Lower leg skin (tissue), 3 donors: Measurements from ENCODE around the gene SFSWAP.

ENCODE experiments used
- CTCF ChIP-seq, 3 donors: fragments of 450-650 bp; IDR thresholded peaks; one replicate each; pipeline ENCODE4 v1.5.1; 2016; ENCODE audit warnings: antibody characterized with exemption in 3 of 3, mild to moderate bottlenecking in 3 of 3, moderate library complexity in 2 of 3
- POLR2A ChIP-seq, 2 donors: fragments of 450-650 bp; IDR thresholded peaks; one replicate each; pipeline ENCODE4 v1.6.1; 2016 to 2017; ENCODE audit warnings: antibody characterized with exemption in 2 of 2, mild to moderate bottlenecking in 1 of 2, moderate library complexity in 1 of 2

GRCh38 chr12:131672941-131673887, 37.7 kb upstream of the SFSWAP start:
- TF ChIP-seq POLR2A (IDR thresholded peaks at IDR 0.05) (no peak), CTCF (IDR thresholded peaks at IDR 0.05) (no peak)
